BLaER1 (cell line): ENCODE data around the gene SOBP.
A peak's percentile ranks its signal among the peaks of the same experiment; 100 is the strongest.

ENCODE experiments used
- H3K27ac ChIP-seq: shearing (Covaris generic); formaldehyde crosslinking; 2 replicates; pipeline ENCODE4 v1.8.1; 2022
- H3K27me3 ChIP-seq: shearing (Covaris generic); formaldehyde crosslinking; 2 replicates; pipeline ENCODE4 v1.8.1; 2022
- H3K36me3 ChIP-seq: shearing (Covaris generic); formaldehyde crosslinking; 2 replicates; pipeline ENCODE4 v1.8.1; 2022
- H3K4me1 ChIP-seq: shearing (Covaris generic); formaldehyde crosslinking; 2 replicates; pipeline ENCODE4 v1.8.1; 2022
- H3K4me2 ChIP-seq: shearing (Covaris generic); formaldehyde crosslinking; 2 replicates; pipeline ENCODE4 v1.8.1; 2022
- H3K4me3 ChIP-seq: shearing (Covaris generic); formaldehyde crosslinking; 2 replicates; pipeline ENCODE4 v1.8.1; 2022
- H3K9ac ChIP-seq: shearing (Covaris generic); formaldehyde crosslinking; 2 replicates; pipeline ENCODE4 v1.8.1; 2022
- H3K9me3 ChIP-seq: shearing (Covaris generic); formaldehyde crosslinking; 2 replicates; pipeline ENCODE4 v1.8.1; 2022
- H4K20me1 ChIP-seq: shearing (Covaris generic); formaldehyde crosslinking; 2 replicates; pipeline ENCODE4 v1.8.1; 2022
- Cebpa-rat ChIP-seq: shearing (Covaris generic); IDR thresholded peaks from 2 replicates; pipeline ENCODE4 v1.8.1; 2022

Gene SOBP

DNA sequence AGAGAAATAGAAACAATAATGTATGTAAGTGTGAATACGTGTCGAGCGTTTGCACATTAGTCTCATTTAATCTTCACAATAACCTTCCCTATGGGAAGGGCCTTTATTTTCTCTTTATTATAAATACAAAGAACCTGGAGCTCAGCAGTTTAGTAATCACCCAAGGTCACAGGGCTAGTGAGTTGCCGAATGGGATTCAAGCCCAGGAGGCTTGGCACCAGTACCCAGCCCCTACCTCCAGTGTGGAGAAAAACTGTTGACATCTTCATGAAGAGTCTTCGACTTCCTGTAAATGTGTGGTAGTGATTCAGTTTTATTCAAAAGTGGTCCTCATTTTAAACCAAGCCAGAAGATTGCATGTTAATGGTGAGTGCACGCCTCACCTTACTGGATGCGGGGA lies 171.4 kb downstream of the SOBP start:
- no peaks in the 10 kb centered on the region for H3K36me3 ChIP-seq
- no peaks in the 10 kb centered on the region for H3K27me3 ChIP-seq
- H4K20me1 ChIP-seq = no peaks in the 10 kb centered on the region
- no peaks in the 10 kb centered on the region for H3K9me3 ChIP-seq
- no peak for TF ChIP-seq Cebpa-rat
- peaks cover 27% of the 10 kb centered on the region for H3K4me1 ChIP-seq
- H3K4me2 ChIP-seq = no peak overlapping the region
- H3K4me3 ChIP-seq = no peak overlapping the region
- H3K27ac ChIP-seq = no peak overlapping the region
- H3K9ac ChIP-seq = no peak overlapping the region

DNA sequence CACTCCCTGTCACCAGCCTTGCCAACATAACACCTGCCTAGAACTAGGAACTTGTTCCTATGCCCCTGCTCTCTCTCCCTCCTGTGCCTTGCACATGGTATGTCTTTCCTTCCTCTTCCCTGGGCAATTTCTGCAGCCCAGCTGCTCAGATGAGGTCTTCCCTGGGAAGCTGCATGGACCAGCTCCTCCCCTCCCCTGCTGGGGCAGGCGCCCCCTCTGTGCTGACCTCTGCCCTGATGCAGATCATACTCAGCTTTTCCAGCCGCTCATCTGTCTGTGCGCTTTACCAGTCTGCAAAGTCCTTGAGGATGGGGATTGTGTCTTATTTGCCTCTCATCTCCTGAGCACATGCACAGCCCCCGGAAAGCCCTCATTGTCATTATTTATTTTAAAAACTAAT lies 172.4 kb downstream of the SOBP start:
- no peak overlapping the region for H3K9ac ChIP-seq
- H3K4me3 ChIP-seq = no peak overlapping the region
- no peak overlapping the region for H3K27ac ChIP-seq
- H4K20me1 ChIP-seq = no peaks in the 10 kb centered on the region
- H3K4me2 ChIP-seq = no peak overlapping the region
- no peak for TF ChIP-seq Cebpa-rat
- H3K36me3 ChIP-seq = no peaks in the 10 kb centered on the region
- H3K9me3 ChIP-seq = no peaks in the 10 kb centered on the region
- H3K4me1 ChIP-seq = peaks cover 17% of the 10 kb centered on the region
- no peaks in the 10 kb centered on the region for H3K27me3 ChIP-seq

DNA sequence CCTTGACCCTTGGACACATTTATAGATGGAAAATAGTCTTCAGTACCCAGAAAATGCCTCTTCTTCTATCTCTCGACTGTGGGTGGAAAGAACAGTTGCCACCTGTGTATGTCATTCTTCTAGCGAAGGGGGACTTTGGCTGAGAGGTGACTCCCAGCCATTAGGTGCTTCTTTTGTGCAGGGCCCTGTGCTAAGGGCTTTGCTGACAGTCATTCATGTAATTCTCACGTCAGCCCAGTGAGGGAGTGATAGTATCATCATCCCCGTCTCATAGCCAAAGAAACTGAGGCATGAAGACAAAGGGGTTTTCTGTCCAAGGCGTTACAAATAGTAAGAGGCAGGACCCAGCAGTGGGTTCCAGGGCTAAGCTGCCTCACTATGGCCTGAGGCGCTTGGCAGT lies 173.4 kb downstream of the SOBP start:
- H3K9me3 ChIP-seq = no peaks in the 10 kb centered on the region
- no peak overlapping the region for H3K4me2 ChIP-seq
- no peak overlapping the region for H3K4me3 ChIP-seq
- H3K27me3 ChIP-seq = no peaks in the 10 kb centered on the region
- no peak overlapping the region for H3K27ac ChIP-seq
- H3K4me1 ChIP-seq = peaks cover 7% of the 10 kb centered on the region
- no peaks in the 10 kb centered on the region for H4K20me1 ChIP-seq
- no peak overlapping the region for H3K9ac ChIP-seq
- no peaks in the 10 kb centered on the region for H3K36me3 ChIP-seq
- TF ChIP-seq Cebpa-rat = no peak

DNA sequence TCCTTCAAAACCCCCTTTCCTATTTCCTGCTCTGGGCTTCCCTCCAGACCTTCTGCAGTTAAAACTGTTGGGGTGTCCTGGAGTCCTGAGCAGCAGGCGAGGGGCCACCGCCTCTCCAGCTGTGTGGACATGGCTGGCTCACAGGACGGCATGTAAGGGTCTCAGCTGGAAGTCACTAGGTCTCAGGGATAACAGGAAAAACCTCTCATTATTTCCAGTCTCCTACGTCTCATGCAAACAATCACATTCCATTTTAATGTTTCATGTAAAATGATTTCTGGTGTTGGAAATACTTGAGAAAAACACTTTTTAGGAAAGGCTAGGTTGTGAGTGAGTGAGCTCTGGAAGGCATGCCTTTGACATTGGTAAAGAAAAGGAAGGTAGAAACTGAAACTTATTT lies 175.5 kb downstream of the SOBP start:
- Histone ChIP-seq H3K4me3 (no peak overlapping the region), H3K27me3 (no peaks in the 10 kb centered on the region), H3K4me2 (no peak overlapping the region), H3K4me1 (peaks cover 18% of the 10 kb centered on the region), H3K9ac (no peak overlapping the region), H3K27ac (no peak overlapping the region), H4K20me1 (no peaks in the 10 kb centered on the region), H3K36me3 (no peaks in the 10 kb centered on the region), H3K9me3 (no peaks in the 10 kb centered on the region)
- no peak for TF ChIP-seq Cebpa-rat

DNA sequence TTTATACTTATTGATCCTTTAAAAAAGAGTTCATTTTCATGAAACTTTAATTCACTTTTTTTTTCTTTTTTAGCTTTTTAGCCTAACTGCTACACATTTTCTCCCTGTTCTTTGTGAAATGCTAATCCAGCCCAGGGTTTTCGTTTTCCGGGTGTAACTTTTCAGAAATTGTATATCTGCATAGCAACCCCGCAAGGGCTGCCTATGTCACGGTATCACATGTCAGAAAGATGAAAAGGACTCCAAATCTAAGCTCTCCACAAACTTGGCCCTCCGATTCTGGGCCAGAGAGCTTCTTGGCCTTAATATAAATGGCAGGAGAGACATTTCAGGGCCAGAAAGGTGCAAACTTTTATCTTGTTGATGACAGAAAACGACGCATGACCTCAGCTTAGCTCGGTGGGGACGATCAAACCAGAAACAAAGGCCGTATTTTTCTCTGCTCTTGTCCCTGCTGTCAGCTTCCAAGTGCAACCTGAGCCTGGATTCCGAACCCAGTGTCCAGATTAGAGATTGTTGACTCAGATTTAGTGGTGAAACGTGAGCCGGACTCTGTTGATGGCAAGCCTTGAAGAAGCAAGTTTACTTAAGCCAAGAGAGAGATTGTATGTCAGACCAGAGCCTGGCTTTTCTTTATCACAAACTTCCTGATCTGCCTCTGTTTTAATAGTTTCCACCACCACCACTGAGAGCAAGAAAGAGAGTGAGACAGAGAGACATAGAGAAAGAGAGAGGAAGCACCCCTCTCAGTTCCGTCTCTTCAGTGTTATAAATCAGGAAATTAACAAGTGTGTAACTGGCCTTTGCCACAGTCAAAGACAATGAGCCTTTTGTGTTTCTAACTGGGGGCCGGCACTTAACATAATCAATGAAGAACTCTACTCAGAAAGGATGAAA lies 176.4 kb downstream of the SOBP start:
- no peak overlapping the region for H3K27ac ChIP-seq
- no peak overlapping the region for H3K9ac ChIP-seq
- no peaks in the 10 kb centered on the region for H4K20me1 ChIP-seq
- no peaks in the 10 kb centered on the region for H3K9me3 ChIP-seq
- no peaks in the 10 kb centered on the region for H3K36me3 ChIP-seq
- TF ChIP-seq Cebpa-rat = no peak
- H3K4me2 ChIP-seq = no peak overlapping the region
- peaks cover 27% of the 10 kb centered on the region for H3K4me1 ChIP-seq
- H3K27me3 ChIP-seq = no peaks in the 10 kb centered on the region
- H3K4me3 ChIP-seq = no peak overlapping the region

DNA sequence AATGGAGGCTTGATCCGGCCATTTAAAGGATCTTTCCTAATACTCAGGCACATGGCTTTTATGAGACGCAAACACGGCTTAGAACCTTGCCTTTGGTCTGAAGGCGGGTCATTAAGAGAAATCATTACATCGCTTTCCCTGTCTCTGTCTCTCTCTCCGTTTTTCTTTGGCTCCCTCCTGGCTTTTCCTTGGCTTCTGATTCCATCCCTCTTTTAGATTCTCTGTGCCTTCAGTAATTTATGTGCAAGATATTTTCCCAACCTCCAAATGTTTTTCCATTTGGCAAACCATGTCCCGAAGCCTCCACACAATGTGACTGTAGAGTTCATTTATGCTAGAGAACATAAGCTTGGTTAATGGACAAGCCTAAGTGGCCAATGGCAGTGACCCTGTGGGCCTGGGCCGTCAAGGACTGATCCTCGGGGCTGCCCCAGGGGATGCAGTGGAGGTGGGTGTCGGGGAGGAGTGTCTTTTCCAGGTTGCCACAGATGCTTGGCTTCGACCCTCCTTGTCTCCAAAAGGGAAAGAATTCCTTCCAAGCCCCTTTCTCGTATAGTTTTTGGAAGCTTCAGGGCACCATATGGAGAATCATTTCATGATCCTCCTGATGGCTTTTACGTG lies 177.2 kb downstream of the SOBP start:
- Histone ChIP-seq H3K36me3 (no peaks in the 10 kb centered on the region), H3K4me2 (no peak overlapping the region), H3K9ac (no peak overlapping the region), H4K20me1 (no peaks in the 10 kb centered on the region), H3K4me3 (no peak overlapping the region), H3K27me3 (no peaks in the 10 kb centered on the region), H3K9me3 (no peaks in the 10 kb centered on the region), H3K27ac (no peak overlapping the region), H3K4me1 (peaks cover 29% of the 10 kb centered on the region)
- TF ChIP-seq Cebpa-rat = no peak

DNA sequence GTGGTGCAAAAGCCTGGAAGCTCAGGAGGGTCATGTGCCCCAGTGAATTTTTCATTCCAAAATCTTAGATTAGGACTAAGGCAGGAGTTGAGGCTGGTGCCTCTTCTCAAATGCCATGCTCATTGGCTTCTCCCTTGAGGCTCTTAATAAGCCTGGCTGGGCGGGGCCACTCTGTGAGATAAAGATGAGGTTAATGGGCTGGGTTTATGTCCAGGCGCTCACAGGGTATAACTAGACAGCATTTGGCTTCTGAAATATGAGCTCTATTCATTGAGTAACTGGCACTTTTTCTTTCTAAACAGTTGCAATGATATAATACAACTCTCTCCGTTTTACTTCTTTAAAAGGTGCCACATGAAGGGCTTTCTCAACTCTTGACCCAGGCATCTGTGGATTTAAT lies 177.9 kb downstream of the SOBP start:
- no peak for TF ChIP-seq Cebpa-rat
- H3K4me2 ChIP-seq = no peak overlapping the region
- no peaks in the 10 kb centered on the region for H4K20me1 ChIP-seq
- no peak overlapping the region for H3K9ac ChIP-seq
- H3K9me3 ChIP-seq = no peaks in the 10 kb centered on the region
- no peaks in the 10 kb centered on the region for H3K36me3 ChIP-seq
- no peak overlapping the region for H3K27ac ChIP-seq
- H3K27me3 ChIP-seq = no peaks in the 10 kb centered on the region
- H3K4me1 ChIP-seq = peaks cover 29% of the 10 kb centered on the region
- H3K4me3 ChIP-seq = no peak overlapping the region

DNA sequence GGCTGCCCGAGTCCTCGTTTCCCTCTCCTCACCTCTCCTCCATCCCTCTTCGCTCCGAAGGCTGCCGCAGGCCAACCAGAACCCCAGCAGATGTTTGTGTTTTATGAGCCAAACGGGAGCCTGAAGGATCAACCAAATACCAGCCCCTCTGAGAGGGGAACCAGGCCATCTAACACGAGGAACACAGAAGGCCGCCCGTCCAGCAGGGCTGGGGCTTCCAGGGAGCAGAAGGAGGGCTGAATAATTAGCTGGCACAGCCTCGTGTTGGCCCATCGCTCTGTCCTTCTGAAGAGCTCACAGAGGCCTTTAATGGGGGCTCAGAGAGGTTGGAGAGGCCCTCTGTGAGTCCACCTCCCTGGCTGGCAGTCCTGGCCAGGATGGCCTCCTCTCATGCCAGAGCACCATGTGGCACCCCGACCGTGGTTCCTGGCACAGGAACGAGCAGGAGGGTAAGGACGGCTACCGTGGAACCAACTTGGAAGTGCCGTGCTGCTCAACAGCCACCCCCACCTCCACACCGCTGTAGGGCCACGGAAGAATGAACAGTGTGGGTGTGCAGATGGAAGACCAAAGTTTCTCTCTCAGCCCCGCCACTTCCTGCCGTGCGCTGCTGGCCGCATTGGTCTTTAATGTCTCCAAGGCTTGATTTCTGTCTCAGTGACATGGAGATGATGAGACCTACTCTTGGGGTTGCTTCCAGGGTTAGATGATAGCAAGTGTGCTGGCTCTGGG lies 179.0 kb downstream of the SOBP start:
- no peaks in the 10 kb centered on the region for H3K9me3 ChIP-seq
- no peak overlapping the region for H3K4me3 ChIP-seq
- TF ChIP-seq Cebpa-rat = no peak
- peak overlapping the region; percentile 24; the same call in 1 of the 2 replicates for H3K27ac ChIP-seq
- no peaks in the 10 kb centered on the region for H3K27me3 ChIP-seq
- no peak overlapping the region for H3K9ac ChIP-seq
- H3K4me1 ChIP-seq = peaks cover 29% of the 10 kb centered on the region
- H3K4me2 ChIP-seq = peak overlapping the region; percentile 63
- H3K36me3 ChIP-seq = no peaks in the 10 kb centered on the region
- no peaks in the 10 kb centered on the region for H4K20me1 ChIP-seq

DNA sequence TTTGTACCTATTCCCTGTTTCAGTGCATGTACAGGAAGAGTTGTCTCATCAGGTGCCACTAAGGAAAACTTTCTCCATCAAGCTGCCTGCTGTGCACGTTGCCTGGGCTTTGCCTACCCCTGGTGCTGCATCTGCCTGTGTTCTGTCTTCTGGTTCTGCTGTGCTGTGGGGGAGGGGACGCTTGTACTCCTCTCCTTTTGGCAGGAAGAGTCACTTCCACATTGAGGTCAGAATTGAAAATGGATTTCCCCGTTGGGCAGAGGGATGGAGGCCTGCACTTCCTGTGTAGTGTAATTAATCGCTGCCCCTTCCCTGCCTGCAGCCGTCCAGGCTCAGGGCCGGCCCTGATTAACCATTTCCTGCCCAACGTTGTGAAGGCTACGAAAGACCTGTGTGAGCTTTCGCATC lies 180.9 kb downstream of the SOBP start:
- Histone ChIP-seq H3K36me3 (no peaks in the 10 kb centered on the region), H3K27ac (peak overlapping the region; percentile 47), H3K4me3 (no peak overlapping the region), H3K4me2 (peak overlapping the region; percentile 70), H3K4me1 (peaks cover 37% of the 10 kb centered on the region), H3K9me3 (no peaks in the 10 kb centered on the region), H4K20me1 (no peaks in the 10 kb centered on the region), H3K27me3 (no peaks in the 10 kb centered on the region), H3K9ac (no peak overlapping the region)
- no peak for TF ChIP-seq Cebpa-rat

DNA sequence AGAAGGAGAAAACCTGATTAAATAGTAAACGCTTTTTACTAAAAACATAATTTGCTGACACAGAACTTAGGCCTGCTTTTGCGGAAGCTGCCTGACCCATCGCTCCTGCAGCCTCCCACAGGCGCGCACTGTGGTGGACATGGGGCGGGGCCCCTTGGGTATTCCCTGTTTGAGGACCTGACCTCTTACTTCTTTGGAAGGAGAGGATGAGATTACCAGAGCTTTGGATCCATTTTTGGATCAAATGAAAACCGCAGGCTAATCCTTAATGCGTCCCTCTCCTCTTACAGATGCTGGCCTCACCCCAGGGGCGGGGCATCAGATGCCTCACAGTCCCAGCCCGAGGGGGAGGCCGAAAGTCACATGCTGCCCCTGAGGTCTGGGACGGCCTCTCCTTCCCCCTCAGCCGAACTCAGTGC lies 183.2 kb downstream of the SOBP start:
- Histone ChIP-seq H3K4me2 (no peak overlapping the region), H3K4me3 (no peak overlapping the region), H3K27ac (no peak overlapping the region), H3K27me3 (no peaks in the 10 kb centered on the region), H3K4me1 (peaks cover 37% of the 10 kb centered on the region), H3K9ac (no peak overlapping the region), H3K9me3 (no peaks in the 10 kb centered on the region), H4K20me1 (no peaks in the 10 kb centered on the region), H3K36me3 (no peaks in the 10 kb centered on the region)
- no peak for TF ChIP-seq Cebpa-rat
